ENCODE data around the gene ACSL4. TPM values are rescaled to one million over a fixed set of nuclear protein-coding genes. Genes with fewer than 3 reads are reported as not detected.
"Not testable (repeated sequence)": the region's sequence is repeated elsewhere in the genome, so short reads cannot be mapped to it uniquely, and the experiment has no call there.

ACSL4 gene
- total and polyA plus RNA-seq, 10 donors: 10.8 to 109 (median 49.7) TPM

GRCh38 chrX:109643687-109644086 is 89.4 kb downstream of the ACSL4 start:
- DNase-seq: no peak
- TF ChIP-seq POLR2AphosphoS5 (IDR thresholded peaks at IDR 0.05) (no peak), POLR2A (IDR thresholded peaks at IDR 0.05) (no peak), CTCF (IDR thresholded peaks at IDR 0.05 in 8 of 11, conservative IDR thresholded peaks at IDR 0.05 in 3 of 11) (no peak)
- intact Hi-C loops (cut with DNase I; ENCODE audit: low total_unique reads): no loop called here
- Histone ChIP-seq H3K27ac (no peak overlapping the region), H3K36me3 (peaks cover 0 to 5% (median 0%) of the 10 kb centered on the region in 6 donors), H3K27me3 (replicated peaks in 1 of 7) (no peaks in the 10 kb centered on the region), H3K9me3 (no peaks in the 10 kb centered on the region), H3K4me1 (no peaks in the 10 kb centered on the region), H3K4me3 (no peak overlapping the region)
- 72 to 86% (median 80%) methylated on average over 2 of the region's 2 CpGs for WGBS, 5 donors

DNA sequence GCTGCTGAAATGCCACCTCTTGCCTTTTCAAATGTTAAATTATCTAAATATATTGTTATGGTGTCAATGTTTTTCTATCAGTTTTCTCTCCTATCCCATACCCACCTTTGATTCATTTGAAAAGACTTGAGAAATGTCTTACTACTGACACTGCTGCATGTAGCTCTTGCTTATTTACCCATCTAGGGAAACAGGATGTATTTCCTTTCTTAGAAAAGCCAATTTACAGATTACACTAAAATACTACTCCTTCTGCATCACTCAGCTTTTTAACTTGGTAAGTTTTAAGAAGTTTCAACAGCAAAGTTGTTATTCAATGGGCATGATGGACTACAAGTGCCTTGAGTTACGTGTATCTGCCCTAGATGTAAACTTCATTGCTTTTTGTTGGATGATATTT is 94.9 kb downstream of the ACSL4 start:
- DNase-seq: no peak
- WGBS, 5 donors: 72 to 98% (median 89%) methylated on average over 1 of the region's 1 CpG
- H3K27ac ChIP-seq: no peak overlapping the region
- peaks cover 0 to 7% (median 0%) of the 10 kb centered on the region in 6 donors for H3K36me3 ChIP-seq
- no peaks in the 10 kb centered on the region for H3K9me3 ChIP-seq
- H3K4me3 ChIP-seq: no peak overlapping the region
- H3K27me3 ChIP-seq (replicated peaks in 1 of 7): no peaks in the 10 kb centered on the region
- intact Hi-C loops (cut with DNase I; ENCODE audit: low total_unique reads): no loop called here
- TF ChIP-seq CTCF (IDR thresholded peaks at IDR 0.05 in 8 of 11, conservative IDR thresholded peaks at IDR 0.05 in 3 of 11) (no peak), POLR2AphosphoS5 (IDR thresholded peaks at IDR 0.05) (no peak), POLR2A (IDR thresholded peaks at IDR 0.05) (no peak)
- no peaks in the 10 kb centered on the region for H3K4me1 ChIP-seq

DNA sequence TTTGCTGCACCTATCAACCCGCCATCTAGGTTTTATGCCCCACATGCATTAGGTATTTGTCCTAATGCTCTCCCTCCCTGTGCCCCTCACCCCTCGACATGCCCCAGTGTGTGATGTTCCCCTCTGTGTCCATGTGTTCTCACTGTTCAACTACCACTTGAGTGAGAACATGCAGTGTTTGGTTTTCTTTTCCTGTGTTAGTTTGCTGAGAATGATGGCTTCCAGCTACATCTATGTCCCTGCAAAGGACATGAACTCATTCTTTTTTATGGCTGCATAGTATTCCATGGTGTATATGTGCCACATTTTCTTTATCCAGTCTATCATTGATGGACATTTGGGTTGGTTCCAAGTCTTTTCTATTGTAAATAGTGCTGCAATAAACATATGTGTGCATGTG is 95.6 kb downstream of the ACSL4 start:
- not testable (repeated sequence) for H3K4me3 ChIP-seq
- 76 to 100% (median 95%) methylated on average over 2 of the region's 2 CpGs for WGBS, 5 donors

DNA sequence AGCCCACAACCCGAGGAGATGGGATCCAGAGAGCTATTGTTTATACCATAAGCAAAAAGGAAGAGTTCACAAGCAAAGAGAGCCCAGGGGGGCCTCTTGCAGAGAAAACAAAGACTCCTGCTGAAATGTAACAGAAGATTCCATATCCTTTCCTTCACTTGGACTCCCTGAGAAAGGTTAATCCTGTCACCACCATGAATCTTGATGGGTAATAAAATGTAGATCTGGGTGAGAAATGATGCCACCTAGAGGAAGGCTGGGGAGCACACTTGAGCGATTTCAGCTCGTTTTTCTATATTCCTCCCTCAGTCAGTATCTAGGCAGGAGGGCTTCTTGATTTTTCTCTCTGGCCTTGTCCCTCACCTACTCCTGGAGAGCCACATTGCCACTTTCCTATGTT is 97.9 kb downstream of the ACSL4 start:
- 26 to 40% (median 32%) methylated on average over 3 of the region's 3 CpGs for WGBS, 5 donors
- intact Hi-C loops (cut with DNase I; ENCODE audit: low total_unique reads): no loop called here
- peaks cover 0 to 7% (median 0%) of the 10 kb centered on the region in 6 donors for H3K36me3 ChIP-seq
- peak in 6 of 11 experiments; percentile 24 to 54 (median 38) for TF ChIP-seq CTCF (IDR thresholded peaks at IDR 0.05 in 8 of 11, conservative IDR thresholded peaks at IDR 0.05 in 3 of 11)
- no peak for TF ChIP-seq POLR2AphosphoS5 (IDR thresholded peaks at IDR 0.05)
- H3K9me3 ChIP-seq: no peaks in the 10 kb centered on the region
- DNase-seq: no peak
- H3K4me3 ChIP-seq: no peak overlapping the region
- H3K27me3 ChIP-seq (replicated peaks in 1 of 7): no peaks in the 10 kb centered on the region
- no peaks in the 10 kb centered on the region for H3K4me1 ChIP-seq
- H3K27ac ChIP-seq: no peak overlapping the region

More for the DNA sequence above, 95.6 kb downstream of the ACSL4 start:
- H3K27ac ChIP-seq; intact Hi-C loops (cut with DNase I; ENCODE audit: low total_unique reads); DNase-seq; H3K36me3 ChIP-seq; H3K9me3 ChIP-seq; H3K4me1 ChIP-seq; H3K27me3 ChIP-seq (replicated peaks in 1 of 7): not testable (repeated sequence)
